Cardiac fibroblast (primary cell): ENCODE results near the gene PTP4A2.
"Not testable (repeated sequence)": the region's sequence is repeated elsewhere in the genome, so short reads cannot be mapped to it uniquely, and the experiment has no call there.

Source experiments
- DNase-seq, 2 donors: peaks; one replicate each; pipeline versions ENCODE4 v3.0.0 to v3.0.0-alpha.2; 2010; ENCODE audit warnings: low read depth in 2 of 2
- H3K4me3 ChIP-seq, 2 donors: replicated peaks in 1 of 2; 1 replicate in 1 of 2; 2 replicates in 1 of 2; pipeline ENCODE4 v1.5.1; 2011; ENCODE audit warnings: low read depth in 2 of 2, low read length in 2 of 2, mild to moderate bottlenecking in 2 of 2, moderate library complexity in 1 of 2
- CTCF ChIP-seq: IDR thresholded peaks from one replicate; pipeline ENCODE4 v1.5.1; 2011; ENCODE audit warnings: low read depth, mild to moderate bottlenecking, low read length, inconsistent platforms

PTP4A2 gene

GRCh38 chr1:31949862-31950261 lies 11.7 kb upstream of the PTP4A2 start:
- no peak overlapping the region for H3K4me3 ChIP-seq
- DNase-seq = no peak
- TF ChIP-seq CTCF = no peak

DNA sequence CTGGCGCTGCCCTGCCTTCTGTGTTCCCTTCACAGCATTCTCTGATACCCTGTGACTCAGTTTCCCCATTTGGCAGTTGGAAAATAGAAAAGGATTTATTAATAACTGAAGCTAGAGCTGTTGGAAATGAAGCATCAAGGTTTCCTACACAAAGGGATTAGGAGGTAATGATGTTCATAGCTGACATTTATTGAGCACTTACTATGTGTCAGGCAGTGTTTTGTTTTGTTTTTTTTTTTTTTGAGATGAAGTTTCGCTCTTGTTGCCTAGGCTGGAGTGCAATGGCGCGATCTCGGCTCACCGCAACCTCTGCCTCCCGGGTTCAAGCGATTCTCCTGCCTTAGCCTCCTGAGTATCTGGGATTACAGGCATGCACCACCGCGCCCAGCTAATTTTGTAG lies 7.5 kb upstream of the PTP4A2 start:
- H3K4me3 ChIP-seq, DNase-seq: not testable (repeated sequence)

DNA sequence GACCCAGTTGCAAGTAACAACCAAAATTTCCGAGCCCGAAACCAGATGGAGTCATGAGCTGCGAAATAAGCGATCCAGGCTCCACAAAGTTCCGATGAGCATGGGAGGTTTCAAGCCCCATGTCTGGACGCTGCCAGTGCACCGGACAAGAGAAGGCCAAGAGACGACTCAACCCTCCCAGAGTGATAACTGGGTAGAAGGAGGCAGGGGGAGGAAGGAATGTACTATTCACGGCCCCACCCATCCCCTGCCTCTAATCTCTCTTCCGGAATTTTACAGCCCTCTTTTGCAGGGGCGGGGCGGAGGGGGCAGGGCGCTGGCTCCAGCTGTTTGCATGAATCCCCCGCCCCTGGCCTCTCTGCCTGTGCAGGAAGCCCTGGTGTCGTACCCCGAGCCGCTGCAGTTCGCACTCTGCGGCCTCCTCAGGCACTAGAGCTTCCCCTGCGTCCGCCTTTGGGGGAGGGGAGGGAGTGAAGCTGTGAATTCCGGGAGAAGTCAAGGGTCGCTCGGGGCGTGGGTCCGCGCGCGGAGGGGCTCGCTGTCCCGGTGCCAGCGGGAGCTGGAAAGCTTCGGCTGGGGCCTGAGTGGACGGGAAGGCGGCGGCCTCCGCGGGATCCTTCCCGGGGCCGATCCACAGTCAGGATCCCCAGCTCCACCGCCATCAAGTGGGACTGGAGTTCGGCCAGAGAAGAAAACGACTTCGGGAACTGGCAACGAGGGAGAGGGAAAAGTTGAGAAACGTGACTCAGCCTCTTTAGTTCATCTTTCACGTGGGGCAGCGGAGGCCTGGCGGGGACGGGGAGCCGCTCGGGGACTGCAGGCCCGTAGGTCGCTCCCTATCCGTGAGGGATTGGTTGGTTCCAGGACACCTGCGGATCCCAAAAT lies 6.3 kb upstream of the PTP4A2 start:
- peak; percentile 89 to 98 for DNase-seq
- peak overlapping the region; percentile 33 to 39 for H3K4me3 ChIP-seq

GRCh38 chr1:31943546-31944184 lies 5.5 kb upstream of the PTP4A2 start:
- no peak for DNase-seq
- H3K4me3 ChIP-seq = no peak overlapping the region
- TF ChIP-seq CTCF = no peak

More for the DNA sequence above, 6.3 kb upstream of the PTP4A2 start:
- TF ChIP-seq CTCF = no peak

GRCh38 chr1:31942061-31942460 lies 3.9 kb upstream of the PTP4A2 start:
- not testable (repeated sequence) for DNase-seq, H3K4me3 ChIP-seq

GRCh38 chr1:31939484-31940329 lies 1.5 kb upstream of the PTP4A2 start:
- peak; percentile 83 to 86 for DNase-seq
- H3K4me3 ChIP-seq = no peak overlapping the region
- peak; percentile 55 for TF ChIP-seq CTCF

- TF ChIP-seq CTCF = no peak
- peak; percentile 60 to 85 for DNase-seq
- peak overlapping the region; percentile 84 to 95 for H3K4me3 ChIP-seq
Observed at GRCh38 chr1:31937300-31938183, 626 bp downstream of the PTP4A2 start.
